Measurements from ENCODE around the gene USH2A.

Gene USH2A

GRCh38 chr1:215673943-215674342 lies 749.3 kb downstream of the USH2A start:
- H3K4me2 ChIP-seq (ENCODE audit: low read depth, low read length, poor library complexity, severe bottlenecking): no peak overlapping the region
- H3K79me2 ChIP-seq (ENCODE audit: insufficient read depth, low read length): no peaks in the 10 kb centered on the region
- no peak overlapping the region for H3K4me3 ChIP-seq (ENCODE audit: low read length, poor library complexity, severe bottlenecking)
- no peak overlapping the region for H2AFZ ChIP-seq (ENCODE audit: low read length)
- no peaks in the 10 kb centered on the region for H3K9me2 ChIP-seq (replicated peaks; ENCODE audit: low read depth, low read length)
- no peak overlapping the region for H3K9ac ChIP-seq (ENCODE audit: low read depth, low read length, poor library complexity, severe bottlenecking)
- TF ChIP-seq EZH2phosphoT487 (IDR thresholded peaks at IDR 0.05; ENCODE audit: borderline replicate concordance) (no peak), CTCF (conservative IDR thresholded peaks at IDR 0.05; ENCODE audit: low read length) (no peak)
- no peaks in the 10 kb centered on the region for H3F3A ChIP-seq (ENCODE audit: low read depth)
- H3K9me3 ChIP-seq (ENCODE audit: insufficient read depth, low read depth, low read length): no peaks in the 10 kb centered on the region
- H3K36me3 ChIP-seq (ENCODE audit: insufficient read depth, low read length): no peaks in the 10 kb centered on the region
- H3K27me3 ChIP-seq (ENCODE audit: insufficient read depth, low read length, poor library complexity, severe bottlenecking): no peaks in the 10 kb centered on the region
- no peaks in the 10 kb centered on the region for H3K4me1 ChIP-seq (ENCODE audit: insufficient read depth, low read length, poor library complexity, severe bottlenecking)
- H4K20me1 ChIP-seq (ENCODE audit: insufficient read depth, low read length, poor library complexity, severe bottlenecking): no peaks in the 10 kb centered on the region

DNA sequence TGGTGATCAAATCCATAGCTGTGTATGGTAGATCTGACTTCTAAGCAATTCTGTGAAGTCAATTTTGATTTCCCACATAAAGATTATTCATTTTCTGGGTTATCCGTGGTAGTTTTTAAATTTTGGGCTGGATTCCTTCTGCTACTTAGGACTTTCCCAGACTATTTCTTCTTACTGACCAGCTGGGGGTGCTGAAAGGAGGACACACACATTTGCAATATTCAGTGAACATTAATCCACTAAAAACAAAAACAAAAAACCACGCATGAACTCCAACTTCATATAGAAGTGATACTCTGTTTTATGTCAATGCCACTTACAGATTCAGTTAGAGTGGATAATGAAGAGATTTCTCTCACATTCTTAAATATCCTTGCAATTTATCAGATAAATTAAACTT lies 750.8 kb downstream of the USH2A start:
- Histone ChIP-seq H3K4me1 (ENCODE audit: insufficient read depth, low read length, poor library complexity, severe bottlenecking) (no peaks in the 10 kb centered on the region), H3K79me2 (ENCODE audit: insufficient read depth, low read length) (no peaks in the 10 kb centered on the region), H2AFZ (ENCODE audit: low read length) (no peak overlapping the region), H3K9me3 (ENCODE audit: insufficient read depth, low read depth, low read length) (no peaks in the 10 kb centered on the region), H3F3A (ENCODE audit: low read depth) (no peaks in the 10 kb centered on the region), H3K4me2 (ENCODE audit: low read depth, low read length, poor library complexity, severe bottlenecking) (no peak overlapping the region), H3K9me2 (replicated peaks; ENCODE audit: low read depth, low read length) (no peaks in the 10 kb centered on the region), H4K20me1 (ENCODE audit: insufficient read depth, low read length, poor library complexity, severe bottlenecking) (no peaks in the 10 kb centered on the region), H3K4me3 (ENCODE audit: low read length, poor library complexity, severe bottlenecking) (no peak overlapping the region), H3K9ac (ENCODE audit: low read depth, low read length, poor library complexity, severe bottlenecking) (no peak overlapping the region), H3K36me3 (ENCODE audit: insufficient read depth, low read length) (no peaks in the 10 kb centered on the region), H3K27me3 (ENCODE audit: insufficient read depth, low read length, poor library complexity, severe bottlenecking) (no peaks in the 10 kb centered on the region)
- TF ChIP-seq CTCF (conservative IDR thresholded peaks at IDR 0.05; ENCODE audit: low read length): no peak
- no peak for TF ChIP-seq EZH2phosphoT487 (IDR thresholded peaks at IDR 0.05; ENCODE audit: borderline replicate concordance)

- Histone ChIP-seq H3K79me2 (ENCODE audit: insufficient read depth, low read length) (no peaks in the 10 kb centered on the region), H3K4me3 (ENCODE audit: low read length, poor library complexity, severe bottlenecking) (no peak overlapping the region), H3K27me3 (ENCODE audit: insufficient read depth, low read length, poor library complexity, severe bottlenecking) (no peaks in the 10 kb centered on the region), H4K20me1 (ENCODE audit: insufficient read depth, low read length, poor library complexity, severe bottlenecking) (no peaks in the 10 kb centered on the region), H3K9me3 (ENCODE audit: insufficient read depth, low read depth, low read length) (no peaks in the 10 kb centered on the region), H3F3A (ENCODE audit: low read depth) (no peaks in the 10 kb centered on the region), H3K9ac (ENCODE audit: low read depth, low read length, poor library complexity, severe bottlenecking) (no peak overlapping the region), H3K4me1 (ENCODE audit: insufficient read depth, low read length, poor library complexity, severe bottlenecking) (no peaks in the 10 kb centered on the region), H3K4me2 (ENCODE audit: low read depth, low read length, poor library complexity, severe bottlenecking) (no peak overlapping the region), H3K36me3 (ENCODE audit: insufficient read depth, low read length) (no peaks in the 10 kb centered on the region), H3K9me2 (replicated peaks; ENCODE audit: low read depth, low read length) (no peaks in the 10 kb centered on the region), H2AFZ (ENCODE audit: low read length) (no peak overlapping the region)
- TF ChIP-seq CTCF (conservative IDR thresholded peaks at IDR 0.05; ENCODE audit: low read length): no peak
- TF ChIP-seq EZH2phosphoT487 (IDR thresholded peaks at IDR 0.05; ENCODE audit: borderline replicate concordance): no peak
Measured at GRCh38 chr1:215669806-215670491, 753.3 kb downstream of the USH2A start.
